ENCODE results near the gene FHOD1. TPM values are rescaled to one million over a fixed set of nuclear protein-coding genes. Genes with fewer than 3 reads are reported as not detected.

FHOD1 gene
- total and polyA plus RNA-seq, 9 of the 15 experiments (the other 6 are each of a cell fraction or from before 2014, with no cell fraction given): 18.7 to 126 (median 32.3) TPM

GRCh38 chr16:67185651-67186134 is 61.6 kb downstream of the FHOD1 start (continued):
- TF ChIP-seq ZNF707 (CRISPR knock-in tag; conservative IDR thresholded peaks at IDR 0.05) (no peak), ZBTB43 (CRISPR knock-in tag; IDR thresholded peaks at IDR 0.05) (peak; percentile 12; the same call in 1 of the 2 replicates), CXXC5 (CRISPR knock-in tag; IDR thresholded peaks at IDR 0.05) (no peak; the same call in 1 of the 2 replicates), CBFA2T3 (IDR thresholded peaks at IDR 0.05) (no peak), HNRNPK (IDR thresholded peaks at IDR 0.05; ENCODE audit: low read depth, low read length, poor library complexity, severe bottlenecking) (no peak), ZC3H11A (IDR thresholded peaks at IDR 0.05; ENCODE audit: low read depth, low read length) (no peak), ZNF445 (CRISPR knock-in tag; IDR thresholded peaks at IDR 0.05; ENCODE audit: low read depth) (no peak), TFE3 (CRISPR knock-in tag; IDR thresholded peaks at IDR 0.05) (no peak), HDAC3 (IDR thresholded peaks at IDR 0.05; ENCODE audit: borderline replicate concordance, partially characterized antibody) (no peak), BMI1 (IDR thresholded peaks at IDR 0.05; ENCODE audit: low read length) (no peak), E2F6 (IDR thresholded peaks at IDR 0.05; ENCODE audit: borderline replicate concordance in 1 of 2, extremely low read depth in 1 of 2, insufficient read depth in 1 of 2, insufficient read length in 1 of 2, low read depth in 1 of 2, low read length in 1 of 2, poor library complexity in 1 of 2, severe bottlenecking in 1 of 2) (no peak), TEAD1 (CRISPR knock-in tag; IDR thresholded peaks at IDR 0.05) (no peak), ZNF408 (CRISPR knock-in tag; IDR thresholded peaks at IDR 0.05; ENCODE audit: low read depth) (no peak), MTA2 (IDR thresholded peaks at IDR 0.05; ENCODE audit: low read depth) (no peak), PRDM10 (IDR thresholded peaks at IDR 0.05; ENCODE audit: partially characterized antibody) (peak; percentile 55), RBM34 (IDR thresholded peaks at IDR 0.05; ENCODE audit: borderline replicate concordance, insufficient read depth, low read length) (no peak), SNRNP70 (optimal IDR thresholded peaks at IDR 0.05; ENCODE audit: low read depth, low read length) (no peak), SLC30A9 (CRISPR knock-in tag; IDR thresholded peaks at IDR 0.05) (no peak), TCF15 (CRISPR knock-in tag; IDR thresholded peaks at IDR 0.05) (no peak)

Measured in K562 (cell line).